GM21367 (cell line): ENCODE measurements around the gene LAS1L.
"Not testable (repeated sequence)": the region's sequence is repeated elsewhere in the genome, so short reads cannot be mapped to it uniquely, and the experiment has no call there.

Experiments used
- ATAC-seq: cut with Tn5 transposase; IDR thresholded peaks from one replicate; pipeline ENCODE4 v1.9.1; 2021; ENCODE audit not compliant: unreplicated experiment

LAS1L gene

GRCh38 chrX:65534450-65535292, at the start of gene LAS1L:
Gene LAS1L, minus strand, starts transcription at chrX:65534787. Its CDS starts 72 bp downstream, at chrX:65534715.
- peak; percentile 100 for ATAC-seq

- no peak for ATAC-seq
Observed at GRCh38 chrX:65582450-65583082, 48.0 kb upstream of the LAS1L start.

GRCh38 chrX:65581661-65582339, 47.2 kb upstream of the LAS1L start:
- ATAC-seq: peak; percentile 73

- ATAC-seq: no peak
Observed at GRCh38 chrX:65578346-65578745, 43.8 kb upstream of the LAS1L start.

GRCh38 chrX:65576160-65576559, 41.6 kb upstream of the LAS1L start:
- no peak for ATAC-seq

- ATAC-seq: no peak
Observed at GRCh38 chrX:65575022-65575421, 40.4 kb upstream of the LAS1L start.

- no peak for ATAC-seq
Observed at GRCh38 chrX:65574356-65574755, 39.8 kb upstream of the LAS1L start.

GRCh38 chrX:65572971-65573370, 38.4 kb upstream of the LAS1L start:
- ATAC-seq: no peak

GRCh38 chrX:65562850-65563249, 28.3 kb upstream of the LAS1L start:
- ATAC-seq: not testable (repeated sequence)

GRCh38 chrX:65551489-65552339, 17.1 kb upstream of the LAS1L start:
- no peak for ATAC-seq

- no peak for ATAC-seq
Observed at GRCh38 chrX:65551086-65551485, 16.5 kb upstream of the LAS1L start.

GRCh38 chrX:65545456-65545855, 10.9 kb upstream of the LAS1L start:
- ATAC-seq: no peak

- no peak for ATAC-seq
Observed at GRCh38 chrX:65537229-65537628, 2.6 kb upstream of the LAS1L start.

- ATAC-seq: no peak
Observed at GRCh38 chrX:65536291-65536690, 1.7 kb upstream of the LAS1L start.

GRCh38 chrX:65532016-65532415, 2.6 kb downstream of the LAS1L start:
- no peak for ATAC-seq

- peak; percentile 55 for ATAC-seq
Observed at GRCh38 chrX:65528705-65529340, 5.8 kb downstream of the LAS1L start.

- no peak for ATAC-seq
Observed at GRCh38 chrX:65528293-65528692, 6.3 kb downstream of the LAS1L start.

- ATAC-seq: no peak
Observed at GRCh38 chrX:65524139-65524538, 10.4 kb downstream of the LAS1L start.

- no peak for ATAC-seq
Observed at GRCh38 chrX:65522739-65523372, 11.7 kb downstream of the LAS1L start.

- ATAC-seq: not testable (repeated sequence)
Observed at GRCh38 chrX:65519530-65519929, 15.1 kb downstream of the LAS1L start.
